WTC11 (cell line): ENCODE data around the gene PCED1A. TPM values are rescaled to one million over a fixed set of nuclear protein-coding genes. Genes with fewer than 3 reads are reported as not detected.

ENCODE experiments used
- ATAC-seq: fragments of 200-7000 bp; cut with Tn5 transposase; 2 replicates; pipeline ENCODE4 v1.10.0; 2021; ENCODE audit warnings: mild to moderate bottlenecking, moderate library complexity
- CTCF ChIA-PET: fragments of 300-600 bp; sonication (Branson Sonifier 250); formaldehyde crosslinking; loops from one replicate; lab custom pipeline; 2021; ENCODE audit warnings: antibody characterized with exemption; lab: Charles Lee
- POLR2A ChIA-PET: fragments of 350-600 bp; sonication (Branson Sonifier 250); formaldehyde crosslinking; loops from one replicate; lab custom pipeline; 2021; ENCODE audit warnings: antibody characterized with exemption; lab: Charles Lee
- DNase-seq: peaks from one replicate; pipeline ENCODE4 v3.0.0; 2021; ENCODE audit warnings: low spot score
- H3K27ac Mint-ChIP-seq: 2 replicates; pipeline ENCODE4 v1.8.0; 2021; ENCODE audit warnings: mixed read lengths
- H3K27me3 Mint-ChIP-seq: 2 replicates; pipeline ENCODE4 v1.8.0; 2021; ENCODE audit warnings: low read depth, mild to moderate bottlenecking, moderate library complexity, mixed read lengths
- H3K36me3 Mint-ChIP-seq: 2 replicates; pipeline ENCODE4 v1.8.0; 2021; ENCODE audit warnings: mixed read lengths
- H3K4me1 Mint-ChIP-seq: 2 replicates; pipeline ENCODE4 v1.8.0; 2022; ENCODE audit warnings: mixed read lengths
- H3K4me3 Mint-ChIP-seq: 2 replicates; pipeline ENCODE4 v1.8.0; 2021; ENCODE audit warnings: mild to moderate bottlenecking, moderate library complexity, mixed read lengths
- H3K9me3 Mint-ChIP-seq: 2 replicates; pipeline ENCODE4 v1.8.0; 2021; ENCODE audit warnings: mixed read lengths
- ATF3 ChIP-seq: sonication (generic); formaldehyde crosslinking; conservative IDR thresholded peaks from 2 replicates; pipeline ENCODE4 v1.8.1; 2022; ENCODE audit warnings: mild to moderate bottlenecking, missing genetic modification reagents
- ATF6 ChIP-seq: sonication (generic); formaldehyde crosslinking; IDR thresholded peaks from 2 replicates; pipeline ENCODE4 v1.8.1; 2023; ENCODE audit warnings: mild to moderate bottlenecking, missing genetic modification reagents
- CREM ChIP-seq: sonication (generic); formaldehyde crosslinking; IDR thresholded peaks from 2 replicates; pipeline ENCODE4 v1.8.1; 2022; ENCODE audit warnings: mild to moderate bottlenecking, missing genetic modification reagents, moderate library complexity
- ELF4 ChIP-seq: sonication (generic); formaldehyde crosslinking; IDR thresholded peaks from 2 replicates; pipeline ENCODE4 v1.8.1; 2022; ENCODE audit warnings: low read depth, mild to moderate bottlenecking, moderate library complexity, missing genetic modification reagents
- EMX1 ChIP-seq: fragments of 250-450 bp; sonication (Bioruptor Pico); IDR thresholded peaks from 2 replicates; pipeline ENCODE4 v1.8.0; 2021; ENCODE audit warnings: mild to moderate bottlenecking
- ERG ChIP-seq: fragments of 250-450 bp; sonication (Bioruptor Pico); IDR thresholded peaks from 2 replicates; pipeline ENCODE4 v1.8.0; 2021; ENCODE audit warnings: mild to moderate bottlenecking
- FOXK1 ChIP-seq: sonication (generic); formaldehyde crosslinking; IDR thresholded peaks from 2 replicates; pipeline ENCODE4 v1.8.0; 2022; ENCODE audit warnings: mild to moderate bottlenecking, moderate library complexity, missing genetic modification reagents
- GABPB1 ChIP-seq: sonication (generic); formaldehyde crosslinking; IDR thresholded peaks from 2 replicates; pipeline ENCODE4 v1.8.1; 2023; ENCODE audit warnings: mild to moderate bottlenecking, missing genetic modification reagents
- GTF2I ChIP-seq: fragments of 250-450 bp; sonication (Bioruptor Pico); conservative IDR thresholded peaks from 2 replicates; pipeline ENCODE4 v1.4.0; 2021; ENCODE audit warnings: mild to moderate bottlenecking
- HMGXB4 ChIP-seq: sonication (generic); formaldehyde crosslinking; IDR thresholded peaks from 2 replicates; pipeline ENCODE4 v1.8.1; 2023; ENCODE audit warnings: mild to moderate bottlenecking, moderate library complexity, missing genetic modification reagents
- JAZF1 ChIP-seq: fragments of 250-450 bp; sonication (Bioruptor Pico); IDR thresholded peaks from 2 replicates; pipeline ENCODE4 v1.9.0; 2021; ENCODE audit warnings: moderate library complexity, mild to moderate bottlenecking, inconsistent platforms
- MXD4 ChIP-seq: fragments of 250-450 bp; sonication (Bioruptor Pico); IDR thresholded peaks from 2 replicates; pipeline ENCODE4 v1.8.0; 2021; ENCODE audit warnings: mild to moderate bottlenecking, moderate library complexity, borderline replicate concordance
- SOX15 ChIP-seq: fragments of 250-450 bp; sonication (Bioruptor Pico); IDR thresholded peaks from 2 replicates; pipeline ENCODE4 v1.9.0; 2021; ENCODE audit warnings: mild to moderate bottlenecking
- ZBTB21 ChIP-seq: sonication (generic); formaldehyde crosslinking; IDR thresholded peaks from 2 replicates; pipeline ENCODE4 v1.8.1; 2023; ENCODE audit warnings: mild to moderate bottlenecking, missing genetic modification reagents, borderline replicate concordance
- ZBTB43 ChIP-seq: sonication (generic); formaldehyde crosslinking; IDR thresholded peaks from 2 replicates; pipeline ENCODE4 v1.8.1; 2023; ENCODE audit warnings: mild to moderate bottlenecking, missing genetic modification reagents
- ZNF512 ChIP-seq: sonication (generic); formaldehyde crosslinking; IDR thresholded peaks from 2 replicates; pipeline ENCODE4 v1.8.1; 2022; ENCODE audit warnings: missing genetic modification reagents, borderline replicate concordance
- ZSCAN18 ChIP-seq: fragments of 250-450 bp; sonication (Bioruptor Pico); IDR thresholded peaks from 2 replicates; pipeline ENCODE4 v2.1.2; 2022; ENCODE audit warnings: mild to moderate bottlenecking, moderate library complexity
- total RNA-seq: library from RNA; stranded (reverse); gene quantifications from 3 replicates; pipeline ENCODE4 v1.2.3, GENCODE V29; 2021

The PCED1A gene
- total RNA-seq, 1 experiment from 2014 or later, result 19.7 TPM

- no peak for TF ChIP-seq ZNF512 (CRISPR knock-in tag)
- no peak for TF ChIP-seq HMGXB4
- TF ChIP-seq ATF6 (CRISPR knock-in tag), result no peak
- TF ChIP-seq, all 79 proteins: peak for 0
These were observed 18.1 kb upstream of the PCED1A start (continued) for GRCh38 chr20:2858591-2858990.

GRCh38 chr20:2851086-2851485 is 10.6 kb upstream of the PCED1A start:
- no peak overlapping the region for H3K4me3 Mint-ChIP-seq
- peaks cover 4% of the 10 kb centered on the region for H3K4me1 Mint-ChIP-seq
- TF ChIP-seq ZBTB43 (CRISPR knock-in tag), result no peak
- no peak for TF ChIP-seq ERG
- DNase-seq (no peak), ATAC-seq (no peak)
- H3K27ac Mint-ChIP-seq, result no peak overlapping the region
- no peaks in the 10 kb centered on the region for H3K27me3 Mint-ChIP-seq
- H3K36me3 Mint-ChIP-seq, result no peaks in the 10 kb centered on the region
- ChIA-PET CTCF (interaction anchor here (0.7 to 4.7 kb wide), 20 partner anchors 10 to 163 kb away, joined by 3 to 64 read pairs (median 10); partner anchors contain the start of genes C20orf141, CPXM1, PCED1A and TMEM239), POLR2A (interaction anchor here (1.6 kb wide), 1 partner anchor 95 kb away, joined by 3 read pairs; no protein-coding TSS in a partner anchor)
- no peaks in the 10 kb centered on the region for H3K9me3 Mint-ChIP-seq

GRCh38 chr20:2849529-2849928 is 9.1 kb upstream of the PCED1A start:
- POLR2A ChIA-PET, result no interaction called here
- no peak for TF ChIP-seq EMX1 (CRISPR knock-in tag)
- no peak for TF ChIP-seq ZBTB21 (CRISPR knock-in tag)
- TF ChIP-seq GABPB1 (CRISPR knock-in tag), result no peak
- TF ChIP-seq MXD4 (CRISPR knock-in tag), result no peak
- no peak for TF ChIP-seq ATF3 (CRISPR knock-in tag)
- TF ChIP-seq CREM (CRISPR knock-in tag), result no peak
- Mint-ChIP-seq H3K27ac (no peak overlapping the region), H3K4me3 (no peak overlapping the region), H3K27me3 (no peaks in the 10 kb centered on the region), H3K4me1 (peaks cover 4% of the 10 kb centered on the region), H3K9me3 (no peaks in the 10 kb centered on the region), H3K36me3 (no peaks in the 10 kb centered on the region)
- ATAC-seq, result no peak
- DNase-seq, result no peak
- CTCF ChIA-PET, result interaction anchor here (1.6 to 4.7 kb wide), 4 partner anchors 87 to 161 kb away, joined by 3 to 64 read pairs (median 18); no protein-coding TSS in a partner anchor

GRCh38 chr20:2847802-2848201 is 7.3 kb upstream of the PCED1A start:
- Mint-ChIP-seq H3K27me3 (no peaks in the 10 kb centered on the region), H3K4me3 (no peak overlapping the region), H3K4me1 (peaks cover 4% of the 10 kb centered on the region), H3K36me3 (no peaks in the 10 kb centered on the region), H3K27ac (no peak overlapping the region), H3K9me3 (no peaks in the 10 kb centered on the region)
- ChIA-PET CTCF (interaction anchor here (1.0 kb wide), 1 partner anchor 7 kb away, joined by 3 read pairs; the partner anchor contains the start of genes PCED1A and VPS16), POLR2A (no interaction called here)
- DNase-seq (no peak), ATAC-seq (no peak)
- TF ChIP-seq FOXK1 (CRISPR knock-in tag) (no peak), GTF2I (CRISPR knock-in tag) (no peak), SOX15 (CRISPR knock-in tag) (no peak), ZSCAN18 (CRISPR knock-in tag) (no peak), ELF4 (CRISPR knock-in tag) (no peak), JAZF1 (CRISPR knock-in tag) (no peak), ZNF512 (CRISPR knock-in tag) (no peak)
